Astrocyte (in vitro differentiated cells and primary cell): ENCODE results near the gene MAP3K6. TPM values are rescaled to one million over a fixed set of nuclear protein-coding genes. Genes with fewer than 3 reads are reported as not detected.

Experiments
- DNase-seq: peaks from one replicate; pipeline ENCODE4 v3.0.0-alpha.2; 2010; ENCODE audit warnings: low read depth
- FAIRE-seq: peaks from 2 replicates; lab custom pipeline; 2011; peaks lifted over from hg19 to GRCh38; lab: Jason Lieb, UNC
- H2AFZ ChIP-seq: 2 replicates; pipeline ENCODE4 v1.6.0; 2012; ENCODE audit warnings: low read depth, low read length, inconsistent platforms
- H3K27ac ChIP-seq: 2 replicates; pipeline ENCODE4 v1.5.1; 2011; ENCODE audit warnings: low read depth, low read length, inconsistent platforms
- H3K27me3 ChIP-seq: 2 replicates; pipeline ENCODE4 v1.6.0; 2011; ENCODE audit warnings: low read length, inconsistent platforms; ENCODE audit not compliant: insufficient read depth
- H3K36me3 ChIP-seq: 2 replicates; pipeline ENCODE4 v1.5.1; 2011; ENCODE audit warnings: low read length, inconsistent platforms; ENCODE audit not compliant: insufficient read depth
- H3K4me1 ChIP-seq: 2 replicates; pipeline ENCODE4 v1.5.1; 2011; ENCODE audit warnings: low read length, inconsistent platforms; ENCODE audit not compliant: insufficient read depth
- H3K4me2 ChIP-seq: 2 replicates; pipeline ENCODE4 v1.6.0; 2012; ENCODE audit warnings: low read length, inconsistent platforms
- H3K4me3 ChIP-seq: 2 replicates; pipeline ENCODE4 v1.5.1; 2011; ENCODE audit warnings: low read depth, mild to moderate bottlenecking, low read length, inconsistent platforms; ENCODE audit not compliant: insufficient read depth
- H3K79me2 ChIP-seq: 2 replicates; pipeline ENCODE4 v1.6.0; 2012; ENCODE audit warnings: mild to moderate bottlenecking, low read length, inconsistent platforms; ENCODE audit not compliant: insufficient read depth
- H3K9ac ChIP-seq: 2 replicates; pipeline ENCODE4 v1.6.0; 2012; ENCODE audit warnings: mild to moderate bottlenecking, low read length, inconsistent platforms
- H3K9me3 ChIP-seq: 2 replicates; pipeline ENCODE4 v1.5.1; 2012; ENCODE audit warnings: low read depth, mild to moderate bottlenecking, low read length, inconsistent platforms; ENCODE audit not compliant: insufficient read depth
- H4K20me1 ChIP-seq: 2 replicates; pipeline ENCODE4 v1.6.0; 2012; ENCODE audit warnings: low read length, inconsistent platforms; ENCODE audit not compliant: insufficient read depth
- H3K27ac Mint-ChIP-seq: one replicate; pipeline ENCODE4 v1.8.0; 2021; ENCODE audit warnings: mild to moderate bottlenecking, mixed read lengths; ENCODE audit not compliant: unreplicated experiment
- H3K27me3 Mint-ChIP-seq: one replicate; pipeline ENCODE4 v1.8.0; 2021; ENCODE audit warnings: low read depth, mixed read lengths; ENCODE audit not compliant: unreplicated experiment
- H3K36me3 Mint-ChIP-seq: one replicate; pipeline ENCODE4 v1.8.0; 2021; ENCODE audit warnings: low read depth, mixed read lengths; ENCODE audit not compliant: unreplicated experiment
- H3K4me1 Mint-ChIP-seq: one replicate; pipeline ENCODE4 v1.8.0; 2021; ENCODE audit warnings: low read depth, mixed read lengths; ENCODE audit not compliant: unreplicated experiment
- H3K4me3 Mint-ChIP-seq: one replicate; pipeline ENCODE4 v1.8.0; 2021; ENCODE audit warnings: mild to moderate bottlenecking, moderate library complexity, mixed read lengths; ENCODE audit not compliant: unreplicated experiment
- H3K9me3 Mint-ChIP-seq: one replicate; pipeline ENCODE4 v1.8.0; 2021; ENCODE audit warnings: mild to moderate bottlenecking, mixed read lengths; ENCODE audit not compliant: unreplicated experiment
- EZH2 ChIP-seq: IDR thresholded peaks from 2 replicates; pipeline ENCODE4 v1.6.1; 2012; ENCODE audit warnings: mild to moderate bottlenecking, low read length, inconsistent platforms; ENCODE audit not compliant: insufficient read depth
- total RNA-seq: library from RNA; stranded (reverse); gene quantifications from 2 replicates; pipeline ENCODE4 v1.2.1, GENCODE V29; 2021
- TF ChIP-seq, protein P1 (sequence below): IDR thresholded peaks from 2 replicates; pipeline ENCODE4 v1.5.1; 2011; ENCODE audit warnings: low read depth, mild to moderate bottlenecking, inconsistent platforms, low read length, moderate library complexity; ENCODE audit not compliant: insufficient read depth

MAP3K6 gene
- total RNA-seq, 1 donor from 2014 or later = 16.8 TPM

DNA sequence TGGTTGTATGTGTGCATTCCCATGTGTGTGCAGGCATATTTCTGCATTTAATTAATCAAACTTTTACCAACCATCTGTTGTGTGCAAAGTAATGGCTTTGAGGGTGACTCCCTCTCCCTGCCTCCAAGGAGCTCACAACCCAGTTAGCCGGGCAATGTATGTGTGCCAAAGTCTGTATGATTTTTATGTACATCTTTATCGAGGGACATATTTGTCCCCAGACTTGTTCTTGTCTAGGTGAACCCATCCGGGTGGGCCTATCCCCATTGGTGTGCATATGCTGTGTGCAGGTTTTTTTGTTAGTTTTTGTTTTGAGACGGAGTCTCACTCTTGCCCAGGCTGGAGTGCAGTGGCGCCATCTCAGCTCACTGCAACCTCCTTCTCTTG lies 23.1 kb downstream of the MAP3K6 start:
- Histone ChIP-seq H3K79me2 (no peaks in the 10 kb centered on the region), H2AFZ (no peak overlapping the region), H3K9ac (no peak overlapping the region), H3K27ac (no peak overlapping the region), H3K4me2 (no peak overlapping the region), H3K27me3 (no peaks in the 10 kb centered on the region), H3K9me3 (no peaks in the 10 kb centered on the region), H3K4me3 (no peak overlapping the region), H3K4me1 (peaks cover 16% of the 10 kb centered on the region), H3K36me3 (no peaks in the 10 kb centered on the region), H4K20me1 (no peaks in the 10 kb centered on the region)
- Mint-ChIP-seq H3K4me1 (peaks cover 35% of the 10 kb centered on the region), H3K27me3 (peaks cover 5% of the 10 kb centered on the region), H3K9me3 (no peaks in the 10 kb centered on the region), H3K36me3 (peaks cover 6% of the 10 kb centered on the region), H3K27ac (no peak overlapping the region), H3K4me3 (peak overlapping the region; percentile 57)
- FAIRE-seq = no peak
- TF ChIP-seq, protein P1, sequence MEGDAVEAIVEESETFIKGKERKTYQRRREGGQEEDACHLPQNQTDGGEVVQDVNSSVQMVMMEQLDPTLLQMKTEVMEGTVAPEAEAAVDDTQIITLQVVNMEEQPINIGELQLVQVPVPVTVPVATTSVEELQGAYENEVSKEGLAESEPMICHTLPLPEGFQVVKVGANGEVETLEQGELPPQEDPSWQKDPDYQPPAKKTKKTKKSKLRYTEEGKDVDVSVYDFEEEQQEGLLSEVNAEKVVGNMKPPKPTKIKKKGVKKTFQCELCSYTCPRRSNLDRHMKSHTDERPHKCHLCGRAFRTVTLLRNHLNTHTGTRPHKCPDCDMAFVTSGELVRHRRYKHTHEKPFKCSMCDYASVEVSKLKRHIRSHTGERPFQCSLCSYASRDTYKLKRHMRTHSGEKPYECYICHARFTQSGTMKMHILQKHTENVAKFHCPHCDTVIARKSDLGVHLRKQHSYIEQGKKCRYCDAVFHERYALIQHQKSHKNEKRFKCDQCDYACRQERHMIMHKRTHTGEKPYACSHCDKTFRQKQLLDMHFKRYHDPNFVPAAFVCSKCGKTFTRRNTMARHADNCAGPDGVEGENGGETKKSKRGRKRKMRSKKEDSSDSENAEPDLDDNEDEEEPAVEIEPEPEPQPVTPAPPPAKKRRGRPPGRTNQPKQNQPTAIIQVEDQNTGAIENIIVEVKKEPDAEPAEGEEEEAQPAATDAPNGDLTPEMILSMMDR = no peak
- no peak for TF ChIP-seq EZH2
- DNase-seq = no peak

DNA sequence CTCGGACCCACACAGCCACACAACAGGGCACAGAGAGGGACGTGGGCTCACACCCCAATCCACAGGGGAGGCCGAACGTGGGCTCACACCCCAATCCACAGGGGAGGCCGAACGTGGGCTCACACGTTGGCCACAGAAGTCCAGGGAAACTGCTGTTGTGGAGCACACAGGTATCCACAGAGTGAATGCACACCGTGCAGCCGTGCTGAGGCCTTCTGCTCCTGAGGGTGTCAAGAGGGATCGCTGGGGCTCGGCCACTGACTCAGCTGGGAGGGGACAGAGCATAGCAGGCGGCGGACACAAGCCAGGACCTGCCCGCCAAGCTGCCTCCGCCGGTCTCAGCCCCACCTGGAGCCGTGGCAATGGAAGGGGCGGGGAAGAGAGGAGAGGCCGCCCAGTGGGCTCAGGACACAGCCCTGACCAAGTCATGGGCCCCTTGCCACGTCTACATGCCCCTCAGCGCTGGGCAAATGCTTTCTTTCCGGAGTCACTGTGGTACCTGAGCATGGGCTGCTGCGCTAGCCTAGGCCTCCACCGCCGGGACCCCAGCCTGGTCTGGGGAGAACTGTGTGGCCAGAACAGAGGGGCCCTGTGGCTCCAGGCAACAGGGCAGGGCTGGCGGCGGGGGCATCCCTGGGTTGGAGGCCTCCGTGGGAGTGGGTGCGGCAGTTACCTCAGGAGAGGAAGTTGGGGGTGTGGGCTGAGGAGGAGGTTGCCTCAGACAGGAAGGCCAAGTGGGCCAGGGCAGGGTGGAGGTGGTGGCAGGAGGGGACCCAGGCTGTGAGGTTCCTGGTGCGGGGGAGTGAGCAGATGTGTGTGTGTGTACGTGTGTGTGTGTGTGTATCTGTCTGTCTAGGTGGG lies 23.8 kb downstream of the MAP3K6 start:
- Histone ChIP-seq H4K20me1 (no peaks in the 10 kb centered on the region), H3K79me2 (no peaks in the 10 kb centered on the region), H3K4me1 (peaks cover 16% of the 10 kb centered on the region), H3K4me2 (peak overlapping the region; percentile 64), H3K36me3 (no peaks in the 10 kb centered on the region), H2AFZ (peak overlapping the region; percentile 10), H3K27ac (no peak overlapping the region), H3K9me3 (no peaks in the 10 kb centered on the region), H3K9ac (no peak overlapping the region), H3K4me3 (no peak overlapping the region), H3K27me3 (no peaks in the 10 kb centered on the region)
- Mint-ChIP-seq H3K27me3 (peaks cover 5% of the 10 kb centered on the region), H3K4me1 (peaks cover 35% of the 10 kb centered on the region), H3K4me3 (peak overlapping the region; percentile 75), H3K36me3 (peaks cover 6% of the 10 kb centered on the region), H3K27ac (peak overlapping the region; percentile 1), H3K9me3 (no peaks in the 10 kb centered on the region)
- DNase-seq (no peak), FAIRE-seq (no peak)
- no peak for TF ChIP-seq EZH2
- TF ChIP-seq, protein P1 = no peak

- Mint-ChIP-seq H3K27me3 (peaks cover 3% of the 10 kb centered on the region), H3K36me3 (peaks cover 6% of the 10 kb centered on the region), H3K27ac (peak overlapping the region; percentile 41), H3K9me3 (no peaks in the 10 kb centered on the region), H3K4me1 (peaks cover 35% of the 10 kb centered on the region), H3K4me3 (peak overlapping the region; percentile 75)
- FAIRE-seq = no peak
- DNase-seq = no peak
- Histone ChIP-seq H4K20me1 (no peaks in the 10 kb centered on the region), H3K9ac (no peak overlapping the region), H3K4me3 (no peak overlapping the region), H3K4me2 (peak overlapping the region; percentile 64), H3K36me3 (no peaks in the 10 kb centered on the region), H3K9me3 (no peaks in the 10 kb centered on the region), H3K79me2 (no peaks in the 10 kb centered on the region), H3K27me3 (no peaks in the 10 kb centered on the region), H3K27ac (no peak overlapping the region), H3K4me1 (peaks cover 16% of the 10 kb centered on the region), H2AFZ (no peak overlapping the region)
- TF ChIP-seq, protein P1 = no peak
- TF ChIP-seq EZH2 = no peak
Observed at GRCh38 chr1:27342391-27342777, 24.4 kb downstream of the MAP3K6 start.
